HEK293 (cell line): ENCODE measurements around the gene PIK3R6.

ENCODE experiments used
- CTCF ChIA-PET: fragments of 350-600 bp; formaldehyde crosslinking; extraction: SDS; loops from one replicate; lab custom pipeline; 2021; ENCODE audit warnings: antibody characterized with exemption; lab: Yijun Ruan, JAX
- POLR2A ChIA-PET: fragments of 300-600 bp; formaldehyde crosslinking; extraction: SDS; loops from one replicate; lab custom pipeline; 2020; ENCODE audit warnings: antibody characterized with exemption, inconsistent platforms; lab: Yijun Ruan, JAX
- H3K27ac ChIP-seq: fragments of 200-500 bp; sonication (Bioruptor generic); 2 replicates; pipeline ENCODE4 v1.5.1; 2014; ENCODE audit warnings: low read depth, low read length, control low read depth, inconsistent platforms; ENCODE audit errors: extremely low read depth
- H3K36me3 ChIP-seq, 2 experiments: fragments of 200-500 bp in 1 of 2; sonication (Bioruptor generic) in 1 of 2; 1 replicate in 1 of 2; 2 replicates in 1 of 2; pipeline ENCODE4 v1.5.1; 2014 to 2017; ENCODE audit warnings: inconsistent platforms in 2 of 2, low read length in 2 of 2; ENCODE audit not compliant: control insufficient read depth in 2 of 2, insufficient read depth in 1 of 2
- H3K4me1 ChIP-seq: fragments of 200-500 bp; sonication (Bioruptor generic); 2 replicates; pipeline ENCODE4 v1.5.1; 2014; ENCODE audit warnings: mild to moderate bottlenecking, low read length, inconsistent platforms; ENCODE audit not compliant: control insufficient read depth, insufficient read depth
- H3K4me3 ChIP-seq: 2 replicates; pipeline ENCODE4 v1.5.1; 2011; ENCODE audit warnings: low read depth, mild to moderate bottlenecking, control low read depth, low read length, moderate library complexity
- H3K9me3 ChIP-seq: fragments of 200-500 bp; sonication (Bioruptor generic); 2 replicates; pipeline ENCODE4 v1.5.1; 2014; ENCODE audit warnings: low read depth, low read length, inconsistent platforms; ENCODE audit not compliant: control insufficient read depth, insufficient read depth
- EGR2 ChIP-seq: fragments of 450-650 bp; formaldehyde crosslinking; IDR thresholded peaks from 2 replicates; pipeline ENCODE4 v1.5.1; 2016; ENCODE audit warnings: low read depth, missing biosample characterization, missing genetic modification characterization
- MZF1 ChIP-seq: fragments of 450-650 bp; formaldehyde crosslinking; IDR thresholded peaks from 2 replicates; pipeline ENCODE4 v1.5.1; 2017; ENCODE audit warnings: missing biosample characterization, missing genetic modification characterization, borderline replicate concordance
- TCF7L2 ChIP-seq: IDR thresholded peaks from 2 replicates; pipeline ENCODE4 v1.6.1; 2011; ENCODE audit warnings: low read depth, mild to moderate bottlenecking, inconsistent platforms, low read length, moderate library complexity, borderline replicate concordance
- ZBTB48 ChIP-seq: fragments of 450-650 bp; formaldehyde crosslinking; IDR thresholded peaks from 2 replicates; pipeline ENCODE4 v1.5.1; 2016; ENCODE audit warnings: missing biosample characterization, missing genetic modification characterization
- ZFHX2 ChIP-seq: fragments of 450-650 bp; formaldehyde crosslinking; conservative IDR thresholded peaks from 2 replicates; pipeline ENCODE4 v1.5.1; 2016; ENCODE audit warnings: missing biosample characterization, missing genetic modification characterization
- ZFP69B ChIP-seq: fragments of 450-650 bp; formaldehyde crosslinking; IDR thresholded peaks from 2 replicates; pipeline ENCODE4 v1.5.1; 2016; ENCODE audit warnings: missing biosample characterization, missing genetic modification characterization
- ZNF341 ChIP-seq: fragments of 450-650 bp; formaldehyde crosslinking; IDR thresholded peaks from 2 replicates; pipeline ENCODE4; 2016; ENCODE audit warnings: low read depth, missing biosample characterization, missing genetic modification characterization
- ZNF350 ChIP-seq: fragments of 450-650 bp; formaldehyde crosslinking; IDR thresholded peaks from 2 replicates; pipeline ENCODE4 v1.5.0; 2017; ENCODE audit warnings: missing biosample characterization, mild to moderate bottlenecking, missing genetic modification characterization
- ZNF501 ChIP-seq: fragments of 450-650 bp; formaldehyde crosslinking; IDR thresholded peaks from 2 replicates; pipeline ENCODE4 v1.5.1; 2016; ENCODE audit warnings: missing biosample characterization, missing genetic modification characterization
- ZNF518A ChIP-seq: fragments of 450-650 bp; formaldehyde crosslinking; conservative IDR thresholded peaks from 2 replicates; pipeline ENCODE4 v1.5.1; 2016; ENCODE audit warnings: low read depth, missing biosample characterization, missing genetic modification characterization
- ZNF843 ChIP-seq: fragments of 450-650 bp; formaldehyde crosslinking; IDR thresholded peaks from 2 replicates; pipeline ENCODE4 v1.5.1; 2016; ENCODE audit warnings: missing biosample characterization, missing genetic modification characterization

Gene PIK3R6

GRCh38 chr17:8862213-8863056 lies 5.0 kb downstream of the PIK3R6 start:
- no peaks in the 10 kb centered on the region for H3K9me3 ChIP-seq
- no peak overlapping the region for H3K27ac ChIP-seq
- CTCF ChIA-PET: interaction anchor here (0.7 to 1.0 kb wide), 4 partner anchors 26 to 806 kb away, joined by 3 to 9 read pairs (median 4); no protein-coding TSS in a partner anchor
- POLR2A ChIA-PET: no interaction called here
- no peaks in the 10 kb centered on the region for H3K36me3 ChIP-seq
- no peak overlapping the region for H3K4me3 ChIP-seq
- TF ChIP-seq EGR2 (tag by site-specific recombination) (peak; percentile 85), ZBTB48 (tag by site-specific recombination) (peak; percentile 59; the same call in 1 of the 2 replicates), ZFP69B (tag by site-specific recombination) (no peak), ZFHX2 (tag by site-specific recombination) (peak; percentile 76), MZF1 (no peak)
- TF ChIP-seq, all 188 proteins: peak for 3
- H3K4me1 ChIP-seq: no peaks in the 10 kb centered on the region

GRCh38 chr17:8861495-8862181 lies 5.8 kb downstream of the PIK3R6 start:
- CTCF ChIA-PET: interaction anchor here (0.7 to 1.0 kb wide), 4 partner anchors 27 to 805 kb away, joined by 3 to 9 read pairs (median 4); no protein-coding TSS in a partner anchor
- TF ChIP-seq ZNF518A (tag by site-specific recombination): no peak
- no peak for TF ChIP-seq ZNF843 (tag by site-specific recombination)
- no peak for TF ChIP-seq ZNF501
- TF ChIP-seq ZNF350 (tag by site-specific recombination): no peak
- no peak for TF ChIP-seq ZNF341 (tag by site-specific recombination)
- TF ChIP-seq, all 188 proteins: peak for 0
- no peak overlapping the region for H3K4me3 ChIP-seq
- no peaks in the 10 kb centered on the region; the same call in 1 of the 2 replicates for H3K4me1 ChIP-seq
- no peak overlapping the region for H3K27ac ChIP-seq
- H3K36me3 ChIP-seq: no peaks in the 10 kb centered on the region
- POLR2A ChIA-PET: no interaction called here
- H3K9me3 ChIP-seq: no peaks in the 10 kb centered on the region

GRCh38 chr17:8859804-8860430 lies 7.6 kb downstream of the PIK3R6 start:
- Histone ChIP-seq H3K27ac (no peak overlapping the region), H3K9me3 (no peaks in the 10 kb centered on the region), H3K4me3 (no peak overlapping the region), H3K4me1 (no peaks in the 10 kb centered on the region; the same call in 1 of the 2 replicates)
- POLR2A ChIA-PET: no interaction called here
- TF ChIP-seq TCF7L2: no peak
- peak; percentile 82 for TF ChIP-seq EGR2 (tag by site-specific recombination)
- TF ChIP-seq ZFHX2 (tag by site-specific recombination): peak; percentile 87
- TF ChIP-seq, all 188 proteins: peak for 2
- no peaks in the 10 kb centered on the region for H3K36me3 ChIP-seq
- CTCF ChIA-PET: interaction anchor here (0.6 to 1.0 kb wide), 3 partner anchors 15 to 947 kb away, joined by 3 to 4 read pairs (median 4); no protein-coding TSS in a partner anchor
